Amniotic epithelial cell (primary cell): ENCODE results near the gene DFFA.
"Not testable (repeated sequence)": the region's sequence is repeated elsewhere in the genome, so short reads cannot be mapped to it uniquely, and the experiment has no call there.

Experiments used
- DNase-seq: peaks from one replicate; pipeline ENCODE4 v3.0.0-alpha.2; 2010; ENCODE audit warnings: low read depth

DFFA gene

DNA sequence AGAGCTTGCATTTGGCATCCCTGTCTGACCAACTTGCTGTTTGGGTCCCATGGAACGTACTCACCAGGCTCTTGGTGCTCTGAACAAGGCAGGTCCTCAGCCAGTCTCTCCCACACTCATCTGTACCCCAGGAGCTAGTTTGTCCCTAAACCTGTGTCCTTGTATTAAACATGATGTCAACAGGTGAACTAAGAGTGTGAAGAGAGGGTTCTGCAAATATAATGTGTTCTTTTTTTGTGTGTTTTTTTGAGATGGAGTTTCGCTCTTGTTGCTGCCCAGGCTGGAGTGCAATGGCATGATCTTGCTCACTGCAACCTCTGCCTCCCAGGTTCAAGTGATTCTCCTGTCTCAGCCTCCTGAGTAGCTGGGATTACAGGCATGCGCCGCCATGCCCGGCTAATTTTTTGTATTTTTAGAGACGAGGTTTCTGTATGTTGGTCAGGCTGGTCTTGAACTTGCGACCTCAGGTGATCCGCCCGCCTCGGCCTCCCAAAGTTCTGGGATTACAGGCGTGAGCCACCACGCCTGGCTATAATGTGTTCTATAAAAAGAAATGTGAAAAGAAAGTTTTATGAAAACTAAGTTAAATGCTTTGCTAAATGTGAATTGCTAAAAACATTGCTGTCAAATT is 33.8 kb upstream of the DFFA start:
- DNase-seq: not testable (repeated sequence)

DNA sequence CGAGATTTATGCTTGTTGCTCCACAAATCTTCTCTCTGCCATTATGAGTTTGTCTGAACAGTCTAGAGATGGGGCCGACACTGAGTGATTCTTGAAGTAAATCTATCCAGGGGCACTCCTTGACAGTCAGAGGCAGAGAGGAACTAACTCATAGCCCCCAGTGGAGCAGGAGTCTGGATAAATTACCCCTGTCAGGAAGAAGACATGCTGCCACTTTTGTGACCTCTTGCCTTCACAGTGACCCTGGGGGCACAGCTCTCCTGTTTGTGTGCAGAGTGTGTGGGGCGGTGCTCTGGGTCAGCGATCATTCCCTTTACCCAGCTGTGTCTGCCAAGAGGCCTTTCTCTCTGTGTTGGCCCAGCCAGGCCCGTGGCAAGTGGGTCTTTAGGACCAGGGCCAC is 31.9 kb upstream of the DFFA start:
- DNase-seq: no peak

DNA sequence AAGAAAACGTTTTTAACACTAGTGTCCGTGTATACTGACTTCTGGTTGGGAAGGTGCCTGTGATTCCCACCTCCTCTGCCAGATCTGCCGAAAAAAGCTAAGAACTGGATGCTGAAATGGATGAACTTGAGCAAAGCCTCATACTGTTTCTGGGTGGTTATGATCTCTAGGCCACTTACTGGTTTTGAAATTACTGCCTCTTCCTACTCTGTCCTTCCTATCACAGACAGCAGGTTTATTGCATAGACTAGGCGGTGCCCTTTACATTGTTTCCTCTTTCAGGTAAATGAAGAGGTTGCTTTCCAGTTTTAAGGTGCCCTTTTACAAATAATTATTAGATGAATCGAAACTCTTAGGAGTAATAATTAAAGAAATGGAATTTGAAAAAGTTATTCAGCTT is 29.9 kb upstream of the DFFA start:
- DNase-seq: no peak

DNA sequence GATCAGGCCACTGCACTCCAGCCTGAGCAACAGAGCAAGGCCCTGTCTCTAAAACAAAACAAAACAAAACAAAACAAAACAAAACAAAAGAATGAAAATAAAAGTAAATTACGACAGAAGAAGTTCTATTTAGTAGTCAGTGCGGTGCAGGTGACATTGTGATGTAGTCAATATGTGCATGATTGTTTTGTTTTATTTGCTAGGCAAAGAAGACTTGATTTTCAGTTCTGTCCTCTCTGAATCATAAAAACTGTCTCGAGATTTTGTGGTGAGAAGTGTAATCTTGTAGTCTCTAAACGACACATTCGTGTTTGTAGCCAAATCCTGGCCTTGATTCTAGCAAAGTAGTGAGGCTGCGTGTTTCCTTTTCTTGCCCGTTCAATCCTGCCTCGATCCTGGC is 25.9 kb upstream of the DFFA start:
- DNase-seq: no peak

DNA sequence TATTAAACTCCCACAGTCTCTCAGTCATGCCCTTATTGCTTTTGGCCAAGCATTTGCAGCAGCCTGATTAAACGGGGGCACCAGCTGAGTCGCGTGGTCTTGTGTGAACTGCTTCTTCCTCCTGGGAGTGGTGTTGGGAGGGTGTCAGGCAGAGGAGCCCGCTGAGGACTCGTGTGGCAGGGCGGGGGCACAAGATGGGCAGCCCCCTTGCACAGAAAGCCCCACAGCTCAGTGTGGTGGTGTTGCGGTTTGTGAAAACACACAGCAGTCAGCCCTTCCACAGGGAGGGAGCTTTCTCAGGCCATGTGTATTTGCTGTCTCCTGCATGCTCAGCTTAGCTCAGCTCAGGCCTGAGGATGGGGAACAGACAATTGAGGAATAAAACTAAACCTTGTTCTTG is 24.8 kb upstream of the DFFA start:
- DNase-seq: no peak

DNA sequence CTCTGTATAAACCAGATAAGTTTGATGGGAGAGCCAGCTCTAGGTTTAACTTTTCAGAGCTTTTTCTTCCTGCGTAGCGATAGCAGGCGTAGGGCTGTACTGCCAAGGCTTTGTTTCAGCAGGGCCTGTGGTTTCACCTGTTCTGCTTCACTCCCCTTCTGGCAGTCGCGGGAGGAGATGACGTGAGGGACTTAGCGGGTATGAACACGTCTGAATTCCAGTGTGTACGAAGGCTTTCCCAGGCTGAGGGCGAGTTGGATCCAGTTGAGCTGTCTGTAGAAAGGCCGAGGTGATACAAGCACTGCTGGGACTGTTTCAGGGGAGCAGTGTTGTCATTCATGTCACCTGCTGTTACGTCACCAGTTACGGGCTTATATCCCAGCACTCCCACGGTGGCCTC is 23.6 kb upstream of the DFFA start:
- DNase-seq: no peak

GRCh38 chr1:10495475-10495817 is 23.1 kb upstream of the DFFA start:
- DNase-seq: no peak

DNA sequence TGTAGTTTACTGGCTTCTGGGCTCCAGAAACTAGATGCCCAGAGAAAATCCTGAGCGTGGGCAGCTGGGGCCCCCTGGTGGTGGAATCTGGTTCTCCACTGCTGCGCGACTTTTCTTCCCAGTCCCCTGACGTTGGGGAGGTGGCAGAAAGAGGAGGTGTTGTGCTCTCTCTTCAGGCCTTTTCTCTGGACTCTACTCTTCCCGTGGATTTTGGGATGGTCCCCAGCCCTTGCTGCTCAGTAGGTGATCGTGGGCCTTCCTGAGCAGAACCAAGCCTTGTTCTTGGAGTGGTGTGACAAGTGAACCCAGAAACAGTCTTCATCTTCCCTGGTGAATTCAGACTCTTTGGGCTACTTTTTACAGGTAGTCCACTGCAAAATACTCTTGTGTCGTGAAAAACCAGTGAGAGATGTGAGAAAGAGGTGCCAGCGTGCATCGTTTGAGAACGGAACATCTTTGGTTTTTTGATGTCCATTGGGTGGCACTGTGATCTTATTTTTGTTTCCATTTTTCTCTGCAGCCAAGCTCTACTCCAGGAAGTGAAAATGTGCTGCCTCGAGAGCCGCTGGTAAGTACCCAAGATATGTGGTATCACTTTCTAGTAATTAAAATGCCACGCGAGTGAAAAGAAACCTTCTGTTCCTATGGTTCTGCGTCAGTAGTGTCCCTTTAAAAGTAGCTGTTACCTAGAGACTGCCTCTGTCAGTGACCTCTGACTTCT is 22.6 kb upstream of the DFFA start:
- peak; percentile 45 for DNase-seq

DNA sequence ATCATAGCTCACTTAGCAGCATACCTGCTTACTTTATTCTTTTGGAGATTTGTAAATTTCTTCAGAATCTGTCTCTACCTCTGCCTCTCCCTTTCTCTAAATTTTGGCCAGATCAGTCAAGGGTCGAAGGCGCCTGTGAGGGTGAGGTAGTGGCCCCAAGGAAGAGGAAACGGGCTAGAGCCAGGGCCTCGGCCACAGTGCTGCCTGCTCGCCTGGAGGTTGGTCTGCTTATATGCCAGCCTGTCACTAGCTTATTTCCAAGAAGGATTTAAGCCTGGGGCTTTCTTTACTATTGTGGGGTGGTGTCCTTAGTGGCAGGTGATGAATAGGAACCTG is 22.1 kb upstream of the DFFA start:
- no peak for DNase-seq

GRCh38 chr1:10490286-10490970 is 18.1 kb upstream of the DFFA start:
- no peak for DNase-seq

- no peak for DNase-seq
Observed at GRCh38 chr1:10489291-10490055, 17.1 kb upstream of the DFFA start.

GRCh38 chr1:10484521-10484920 is 12.2 kb upstream of the DFFA start:
- DNase-seq: peak; percentile 7

- no peak for DNase-seq
Observed at GRCh38 chr1:10480614-10481013, 8.3 kb upstream of the DFFA start.

GRCh38 chr1:10479296-10479695 is 7.0 kb upstream of the DFFA start:
- DNase-seq: no peak

DNA sequence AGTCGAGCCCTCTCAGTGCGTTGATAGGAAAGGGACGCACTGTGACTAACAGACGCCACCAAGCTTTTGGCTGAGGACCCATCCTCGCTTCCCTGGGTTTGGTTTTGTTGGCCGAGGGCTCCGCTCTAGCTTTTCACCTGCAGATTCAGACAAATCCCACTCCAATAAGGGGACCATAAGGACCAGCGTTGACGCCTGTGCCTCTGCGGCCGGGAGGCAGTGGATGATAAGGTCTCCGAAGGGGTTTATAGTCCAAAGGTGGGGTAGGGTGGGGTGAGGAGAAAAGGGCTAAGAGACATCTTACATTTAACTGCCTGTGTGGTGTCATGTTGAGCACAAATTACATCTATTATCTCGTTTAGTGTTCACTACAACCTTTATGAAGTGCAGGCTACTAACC is 3.2 kb upstream of the DFFA start:
- DNase-seq: no peak

- DNase-seq: peak; percentile 78
Observed at GRCh38 chr1:10474613-10475507, 2.5 kb upstream of the DFFA start, which contains the start of gene PEX14. Gene PEX14 (plus strand): TSS chr1:10474950. CDS start chr1:10474967, 17 bp downstream.

GRCh38 chr1:10474309-10474612 is 1.9 kb upstream of the DFFA start:
- DNase-seq: not testable (repeated sequence)

GRCh38 chr1:10473145-10473765 is 926 bp upstream of the DFFA start:
- DNase-seq: no peak

DNA sequence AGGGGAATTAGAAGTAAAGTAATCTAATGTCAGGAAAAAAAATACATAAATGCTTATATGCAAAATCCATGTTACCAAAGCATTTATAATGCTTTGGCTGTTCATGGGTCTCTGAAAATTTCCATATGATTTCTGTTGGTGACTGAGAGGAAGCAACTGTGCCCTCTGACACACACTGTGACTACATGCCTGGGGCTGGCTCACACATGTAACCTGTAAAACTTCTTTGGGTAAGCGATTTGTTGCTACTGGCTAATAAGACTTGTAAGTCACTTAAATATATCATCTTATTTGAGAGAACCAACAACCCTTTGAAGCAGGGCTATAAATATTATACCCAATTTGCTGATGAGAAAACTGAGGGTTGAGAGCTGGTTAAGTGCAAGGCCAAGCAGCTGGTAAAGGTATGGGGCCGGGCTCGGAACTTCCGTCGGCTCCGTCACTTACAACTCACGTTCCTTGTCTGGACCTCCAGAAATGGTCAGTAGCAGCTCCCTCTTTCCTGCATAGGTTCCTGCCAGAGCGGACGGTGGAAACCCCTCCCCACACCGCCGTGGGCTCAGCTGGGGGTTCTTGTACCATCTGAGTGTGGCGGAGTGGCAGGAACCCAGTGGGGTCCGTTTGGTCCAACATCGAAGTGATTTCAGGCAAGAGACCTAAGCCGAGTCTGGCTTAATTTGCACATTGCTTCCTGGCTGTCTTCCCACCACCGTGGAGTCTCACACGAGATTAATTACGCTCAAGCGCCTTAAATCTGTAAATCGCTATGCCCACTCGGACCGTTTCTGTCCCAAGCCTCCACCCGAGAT is 714 bp downstream of the DFFA start:
- DNase-seq: peak; percentile 44

- DNase-seq: no peak
Observed at GRCh38 chr1:10470043-10470442, 2.3 kb downstream of the DFFA start.

DNA sequence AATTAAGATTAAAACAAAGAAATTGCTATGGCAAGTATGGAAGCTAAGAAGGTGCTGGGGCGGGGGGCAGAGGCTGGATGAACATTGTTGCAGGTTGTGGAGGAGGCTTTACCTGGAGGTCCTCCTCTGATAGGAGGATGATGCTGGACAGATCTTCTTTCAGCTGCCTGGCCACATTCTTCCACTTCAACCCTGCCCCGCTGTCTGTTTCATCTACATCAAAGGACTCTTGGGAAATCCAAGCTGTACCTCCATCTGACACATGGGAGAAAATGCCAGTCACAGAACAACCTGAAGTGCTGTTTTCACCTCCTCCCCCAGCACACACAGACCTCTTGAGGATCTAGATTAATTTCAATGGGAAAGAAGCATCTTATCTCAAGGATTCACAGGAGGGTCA is 5.3 kb downstream of the DFFA start:
- no peak for DNase-seq
